GM18861 (cell line): ENCODE results near the gene SPRR1B.
"Not testable (repeated sequence)": the region's sequence is repeated elsewhere in the genome, so short reads cannot be mapped to it uniquely, and the experiment has no call there.

Experiments
- ATAC-seq: cut with Tn5 transposase; IDR thresholded peaks from one replicate; pipeline ENCODE4 v1.9.1; 2021; ENCODE audit not compliant: unreplicated experiment

Gene SPRR1B

DNA sequence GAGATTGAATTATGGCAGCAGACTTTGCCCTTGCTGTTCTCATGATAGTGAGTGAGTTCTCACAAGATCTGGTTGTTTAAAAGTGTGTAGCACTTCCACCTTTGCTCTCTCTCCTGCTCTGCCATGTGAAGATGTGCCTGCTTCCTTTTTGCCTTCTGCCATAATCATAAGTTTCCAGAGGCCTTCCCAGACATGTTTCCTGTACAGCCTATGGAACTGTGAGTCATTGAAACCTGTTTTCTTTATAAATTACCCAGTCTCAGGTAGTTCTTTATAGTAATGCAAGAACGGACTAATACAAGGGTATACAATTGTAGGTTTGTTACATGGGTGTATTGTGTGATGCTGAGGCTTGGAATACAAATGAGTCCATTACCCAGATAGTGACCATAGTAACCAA is 4.2 kb downstream of the SPRR1B start:
- no peak for ATAC-seq

DNA sequence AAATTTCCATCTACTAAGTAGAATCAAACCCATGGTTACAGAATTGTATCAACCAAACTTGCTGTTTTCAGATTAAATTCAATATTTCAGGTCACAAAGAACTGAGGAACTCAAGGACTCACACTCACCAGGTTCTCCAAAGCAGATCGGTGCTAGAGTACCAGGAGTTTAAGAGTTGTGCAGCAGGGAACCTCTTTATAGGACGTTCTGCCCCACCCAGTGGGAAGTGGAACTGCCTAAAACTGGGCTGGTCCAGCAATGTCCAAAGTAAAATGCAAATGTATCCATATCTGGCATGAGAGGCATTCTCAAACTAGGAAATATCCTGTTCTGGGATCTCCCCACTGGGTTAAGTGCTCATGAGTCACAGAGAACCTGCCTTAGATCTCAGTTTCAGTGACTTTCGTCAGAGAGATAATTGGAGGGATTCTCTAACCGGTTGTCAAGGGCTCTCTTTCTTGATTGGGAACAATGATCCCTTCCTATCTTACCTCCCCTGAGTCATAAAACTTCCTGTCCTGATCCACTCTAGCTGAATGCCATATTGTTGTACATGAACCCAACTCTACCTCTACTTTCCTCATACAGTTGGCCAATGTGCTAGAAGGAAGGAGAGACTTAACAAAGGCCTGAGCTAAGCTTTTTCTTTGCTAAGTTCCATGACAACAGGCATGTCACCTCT is 10.1 kb downstream of the SPRR1B start, which contains the start of gene SPRR2D:
TSS of gene SPRR2D (minus strand) at position 171 of the 682 bp plus-strand sequence. CDS start 774 bp downstream, outside the sequence.
- no peak for ATAC-seq

DNA sequence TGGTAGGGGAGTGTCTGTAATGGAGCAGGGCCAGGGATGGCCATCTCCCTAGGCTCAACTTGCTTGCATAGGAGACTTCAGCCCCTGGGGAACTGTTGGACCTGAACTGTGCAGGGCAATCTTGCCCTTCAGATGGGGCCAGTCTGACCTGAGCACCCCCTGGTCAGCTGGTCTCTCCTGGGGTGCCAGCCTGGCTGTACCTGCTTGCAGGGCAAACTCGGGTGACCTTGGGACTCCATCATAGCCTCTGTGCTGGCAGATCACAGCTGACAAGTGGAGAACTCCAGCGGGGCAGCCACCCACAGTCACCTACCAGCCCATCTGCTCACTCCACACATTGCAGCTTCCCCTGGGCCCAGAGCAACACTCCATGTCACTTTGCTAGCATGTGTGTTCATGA is 18.2 kb downstream of the SPRR1B start:
- no peak for ATAC-seq

DNA sequence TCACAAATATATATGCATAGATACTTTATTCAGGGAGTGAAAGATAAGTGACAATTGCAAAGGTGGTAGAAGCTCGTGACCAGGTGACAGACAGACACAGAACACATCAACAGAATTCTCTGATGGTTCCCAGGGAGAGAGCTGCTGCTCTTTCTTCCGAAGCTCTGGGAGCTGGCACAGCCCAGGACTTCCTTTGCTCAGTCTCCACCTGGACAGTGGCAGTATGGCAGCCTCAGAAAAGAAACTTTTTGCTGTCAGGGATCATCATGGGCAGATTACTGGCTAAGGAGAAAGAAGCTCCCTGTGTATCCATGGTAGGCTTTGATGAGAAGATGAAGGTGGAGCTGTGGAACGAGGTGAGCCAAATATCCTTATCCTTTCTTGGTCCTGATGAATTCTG is 25.1 kb downstream of the SPRR1B start:
- not testable (repeated sequence) for ATAC-seq

DNA sequence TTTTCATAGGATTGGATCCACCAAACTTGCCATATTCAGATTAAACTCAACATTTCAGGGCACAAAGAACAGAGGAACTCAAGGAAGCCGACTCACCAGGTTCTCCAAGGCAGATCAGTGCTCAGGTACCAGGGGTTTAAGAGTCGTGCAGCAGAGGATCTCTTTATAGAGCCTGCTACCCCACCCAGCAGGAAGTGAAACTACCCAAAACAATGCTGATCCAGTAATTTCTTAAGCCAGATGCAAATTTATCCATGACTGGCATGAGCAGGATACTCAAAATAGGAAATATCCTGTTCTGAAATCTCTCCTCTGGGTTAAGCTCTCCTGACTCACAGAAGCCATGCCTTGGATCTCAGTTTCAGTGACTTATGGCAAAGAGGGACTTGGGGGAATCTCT is 26.4 kb downstream of the SPRR1B start, which contains the start of gene SPRR2A:
TSS of gene SPRR2A (minus strand) at position 138 of the 400 bp plus-strand sequence. CDS start 777 bp downstream, outside the sequence.
- ATAC-seq = no peak

DNA sequence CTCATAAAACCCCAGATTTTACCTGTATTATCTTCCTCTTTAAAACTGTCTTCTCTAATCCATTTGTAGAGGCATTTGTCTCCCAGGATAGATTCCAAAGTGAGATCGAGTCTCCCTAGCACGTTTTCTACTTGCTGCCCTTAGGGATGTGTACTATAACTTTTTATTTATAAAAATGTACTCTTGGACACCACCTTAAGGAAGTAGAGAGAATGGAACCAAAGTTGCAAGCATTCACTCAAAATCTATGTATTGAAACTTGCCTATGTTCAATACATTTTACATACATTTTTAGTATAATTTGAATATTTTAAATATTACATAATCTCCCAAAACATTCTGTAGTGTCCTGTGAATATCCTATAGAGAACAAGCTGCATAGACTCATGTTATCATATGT is 27.2 kb downstream of the SPRR1B start:
- no peak for ATAC-seq

DNA sequence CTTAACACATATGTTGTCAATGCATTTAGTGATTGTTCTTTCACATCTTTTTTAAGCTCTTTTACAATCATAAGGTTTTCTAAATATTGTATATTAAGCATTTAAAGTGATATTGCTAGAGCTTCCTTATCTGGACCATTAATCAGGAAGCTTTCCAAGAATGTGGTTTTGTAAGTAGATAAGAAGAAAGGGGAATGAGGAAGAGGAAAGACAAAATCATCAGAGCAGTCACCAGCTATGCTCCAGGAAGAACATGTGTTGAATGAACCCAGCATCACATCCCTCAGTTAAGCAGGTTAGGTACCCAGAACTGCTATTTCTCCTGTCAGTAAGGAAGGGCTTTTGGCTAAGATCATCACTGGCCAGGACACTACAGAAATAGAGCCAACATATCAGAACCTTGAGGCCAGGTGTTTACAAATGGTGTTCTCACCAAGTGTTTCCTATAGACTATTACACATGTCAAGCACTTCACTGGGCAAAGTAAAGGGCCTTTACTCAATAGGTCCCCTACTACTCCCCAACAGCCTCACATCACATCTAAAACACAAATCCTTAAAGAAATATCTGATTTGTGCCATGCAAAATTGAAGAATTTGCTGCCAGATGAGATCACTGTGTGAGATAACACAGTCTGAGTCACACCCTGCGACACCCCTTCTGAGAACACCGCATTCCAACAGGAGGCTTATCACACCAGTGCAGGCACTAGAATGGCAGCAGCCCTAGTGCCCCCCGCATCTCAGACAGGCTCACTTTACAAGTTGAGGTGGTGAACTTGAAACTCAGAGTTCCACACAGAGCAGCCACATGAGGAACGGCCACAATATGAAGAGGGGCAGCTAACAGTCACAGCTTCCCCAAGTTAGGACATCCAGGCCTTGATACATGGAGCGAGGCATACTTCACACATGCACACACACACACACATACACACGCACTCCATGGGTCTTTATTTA is 28.1 kb downstream of the SPRR1B start:
- no peak for ATAC-seq

DNA sequence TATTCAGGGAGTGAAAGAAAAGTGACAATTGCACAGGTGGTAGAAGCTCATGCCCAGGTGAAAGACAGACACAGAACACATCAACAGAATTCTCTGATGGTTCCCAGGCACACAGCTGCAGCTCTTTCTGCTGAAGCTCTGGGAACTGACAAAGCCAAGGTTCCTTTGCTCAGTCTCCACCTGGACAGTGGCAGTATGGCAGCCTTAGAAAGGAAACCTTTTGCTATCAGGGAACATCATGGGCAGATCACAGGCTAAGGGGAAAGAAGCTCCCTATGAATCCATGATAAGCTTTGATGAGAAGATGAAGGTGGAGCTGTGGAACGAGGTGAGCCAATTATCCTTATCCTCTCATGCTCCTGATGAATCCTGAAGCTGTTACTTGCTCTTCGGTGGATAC is 39.2 kb downstream of the SPRR1B start:
- ATAC-seq = no peak

DNA sequence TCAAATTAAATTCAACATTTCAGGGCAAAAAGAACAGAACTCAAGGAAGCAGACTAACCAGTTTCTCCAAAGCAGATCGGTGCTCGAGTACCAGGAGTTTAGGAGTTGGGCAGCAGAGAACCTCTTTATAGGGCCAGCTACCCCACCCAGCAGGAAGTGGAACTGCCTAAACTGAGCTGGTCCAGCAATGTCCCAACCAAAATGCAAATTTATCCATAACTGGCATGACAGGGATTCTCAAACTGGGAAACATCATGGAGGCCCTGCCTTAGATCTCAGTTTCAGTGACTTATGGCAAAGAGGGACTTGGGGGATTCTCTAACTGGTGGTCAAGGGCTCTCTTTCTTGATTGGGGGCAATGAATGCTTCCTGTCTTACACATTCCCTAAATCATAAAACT is 40.5 kb downstream of the SPRR1B start, which contains the start of gene SPRR2B:
TSS of gene SPRR2B (minus strand) at position 101 of the 400 bp plus-strand sequence. CDS start 772 bp downstream, outside the sequence.
- no peak for ATAC-seq

DNA sequence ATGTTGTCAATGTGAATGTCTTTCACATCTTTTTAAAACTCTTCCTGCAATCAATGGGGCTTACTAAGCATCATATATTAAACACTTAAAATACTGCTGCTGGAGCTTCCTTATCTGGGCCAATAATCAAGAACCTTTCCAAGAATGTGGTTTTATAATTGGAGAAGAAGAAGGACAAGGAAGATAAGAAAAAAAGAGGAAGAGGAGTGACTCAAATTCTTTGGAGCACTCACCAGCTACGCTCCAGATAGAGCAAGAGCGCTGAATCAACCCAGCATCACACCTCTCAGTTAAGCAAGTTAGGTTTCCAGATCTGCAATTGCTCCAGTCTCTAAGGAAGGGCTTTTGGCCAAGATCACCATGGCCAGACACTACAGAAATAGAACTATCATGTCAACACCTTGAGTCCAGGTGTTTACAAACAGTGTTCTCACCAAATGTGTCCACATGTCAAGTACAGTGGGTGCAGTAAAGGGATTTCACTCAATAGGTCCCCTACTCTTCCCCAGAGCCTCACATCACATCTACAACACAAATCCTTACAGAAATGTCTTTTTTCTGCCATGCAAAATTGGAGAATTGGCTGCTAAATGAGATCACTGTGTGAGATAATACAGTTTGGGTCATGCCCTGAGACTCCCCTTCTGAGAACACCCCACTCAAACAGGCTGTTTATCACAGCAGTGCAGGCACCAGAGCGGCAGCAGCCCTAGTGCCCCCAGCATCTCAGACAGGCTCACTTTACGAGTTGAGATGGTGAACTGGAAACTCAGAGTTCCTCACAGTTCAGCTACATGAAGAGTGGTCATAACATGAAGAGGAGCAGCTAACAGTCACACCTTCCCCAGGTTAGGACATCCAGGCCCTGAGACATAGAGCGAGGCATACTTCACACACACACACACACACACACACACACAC is 42.1 kb downstream of the SPRR1B start:
- no peak for ATAC-seq

DNA sequence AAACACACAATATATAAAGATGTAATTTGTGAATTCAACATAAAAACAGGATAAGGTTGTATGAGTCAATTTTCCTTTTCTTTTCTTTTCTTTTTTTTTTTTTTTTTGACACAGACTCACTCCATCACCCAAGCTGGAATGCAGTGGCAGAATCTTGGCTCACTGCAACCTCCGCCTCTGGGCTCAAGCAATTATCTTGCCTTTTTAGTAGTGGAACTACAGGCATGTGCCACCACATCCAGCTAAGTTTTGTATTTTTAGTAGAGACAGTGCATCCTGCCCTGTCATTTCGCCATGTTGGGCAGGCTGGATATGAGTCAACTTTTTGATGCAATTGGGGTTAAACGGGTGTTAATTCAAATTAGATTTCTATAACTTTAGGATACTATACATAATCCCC is 50.7 kb downstream of the SPRR1B start:
- ATAC-seq = no peak
